ENCODE data around the gene RERGL. TPM values are rescaled to one million over a fixed set of nuclear protein-coding genes. Genes with fewer than 3 reads are reported as not detected.

The RERGL gene
- total RNA-seq, 1 donor from 2014 or later: not detected

Other genes starting within 250 kb of the RERGL start
- 26.0 and 26.4 TPM in 2 replicates for gene PIK3C2G, start 171.3 kb upstream of the RERGL start, total RNA-seq

Measured in progenitor cell of endocrine pancreas (in vitro differentiated cells).